Stimulated activated CD4-positive, alpha-beta T cell treated with anti-CD3 and anti-CD28 coated beads, TNF-alpha, amount 100 ng/mL, for 24 hours (primary cell): ENCODE measurements around the gene AJM1.
A peak's percentile ranks its signal among the peaks of the same experiment; 100 is the strongest.

Source experiments
- DNase-seq, 3 experiments: peaks; one replicate each; pipeline ENCODE4 v3.0.0-alpha.2; 2020; ENCODE audit warnings: low read depth in 3 of 3

Gene AJM1

DNA sequence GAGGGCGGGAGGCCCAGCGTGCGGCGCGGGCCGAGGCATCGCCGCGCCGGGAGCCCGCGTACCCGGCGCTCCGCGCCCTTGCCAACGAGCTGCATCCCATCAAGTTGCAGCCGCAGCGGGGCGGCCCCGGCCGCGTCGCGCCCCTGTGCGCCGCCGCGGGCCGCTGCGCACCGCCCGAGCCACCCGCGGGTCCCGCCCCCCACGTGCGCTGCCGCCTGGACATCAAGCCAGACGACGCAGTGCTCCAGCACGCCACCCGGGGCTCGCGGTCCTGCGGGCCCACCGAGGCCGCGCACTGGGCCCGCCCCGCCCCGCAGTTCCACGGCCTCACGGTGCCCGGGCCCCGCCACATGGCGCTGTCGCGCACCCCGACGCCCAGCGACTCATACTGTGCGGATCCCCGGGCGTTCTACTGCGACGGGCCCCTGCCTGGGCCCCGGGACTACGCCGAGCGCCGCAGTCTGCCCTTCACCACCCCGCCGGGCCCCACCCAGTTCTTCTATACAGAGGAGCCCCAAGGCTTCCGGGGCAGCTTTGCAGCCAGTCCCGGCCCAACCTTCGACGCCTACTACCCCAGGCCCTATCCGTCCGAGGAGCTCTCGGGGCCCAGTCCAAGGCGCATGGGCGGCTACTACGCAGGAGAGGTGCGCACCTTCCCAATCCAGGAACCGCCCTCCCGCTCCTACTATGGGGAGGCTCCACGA lies 2.6 kb downstream of the AJM1 start:
- DNase-seq = no peak

DNA sequence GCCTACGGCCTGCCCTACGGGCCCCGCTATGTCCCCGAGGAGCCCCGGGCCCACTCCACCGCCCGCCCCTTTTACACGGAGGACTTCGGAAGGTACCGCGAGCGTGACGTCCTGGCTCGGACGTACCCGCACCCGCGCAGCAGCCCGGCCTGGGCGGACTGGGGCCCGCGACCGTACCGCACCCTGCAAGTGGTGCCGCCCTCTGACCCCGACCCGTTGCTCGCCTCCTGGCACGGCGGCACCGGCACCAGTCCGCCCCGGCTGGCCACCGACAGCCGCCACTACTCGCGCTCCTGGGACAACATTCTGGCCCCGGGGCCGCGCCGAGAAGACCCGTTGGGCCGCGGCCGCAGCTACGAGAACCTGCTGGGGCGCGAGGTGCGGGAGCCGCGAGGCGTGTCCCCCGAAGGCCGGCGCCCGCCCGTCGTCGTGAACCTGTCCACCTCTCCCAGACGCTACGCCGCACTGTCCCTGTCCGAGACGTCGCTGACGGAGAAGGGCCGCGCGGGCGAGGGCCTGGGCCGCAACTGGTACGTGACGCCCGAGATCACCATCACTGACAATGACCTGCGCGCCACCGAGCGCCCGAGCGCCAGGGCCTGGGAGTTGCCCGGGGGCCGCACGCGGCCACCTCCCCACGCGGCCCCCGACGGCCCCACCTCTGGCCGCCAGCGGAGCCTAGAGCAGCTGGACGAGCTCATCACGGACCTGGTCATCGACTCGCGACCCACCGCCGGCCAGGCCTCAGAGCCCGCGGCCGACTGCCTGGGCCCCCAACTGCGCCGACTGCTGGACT lies 3.4 kb downstream of the AJM1 start:
- no peak for DNase-seq

GRCh38 chr9:136846376-136847087 lies 4.3 kb downstream of the AJM1 start:
- DNase-seq = no peak

DNA sequence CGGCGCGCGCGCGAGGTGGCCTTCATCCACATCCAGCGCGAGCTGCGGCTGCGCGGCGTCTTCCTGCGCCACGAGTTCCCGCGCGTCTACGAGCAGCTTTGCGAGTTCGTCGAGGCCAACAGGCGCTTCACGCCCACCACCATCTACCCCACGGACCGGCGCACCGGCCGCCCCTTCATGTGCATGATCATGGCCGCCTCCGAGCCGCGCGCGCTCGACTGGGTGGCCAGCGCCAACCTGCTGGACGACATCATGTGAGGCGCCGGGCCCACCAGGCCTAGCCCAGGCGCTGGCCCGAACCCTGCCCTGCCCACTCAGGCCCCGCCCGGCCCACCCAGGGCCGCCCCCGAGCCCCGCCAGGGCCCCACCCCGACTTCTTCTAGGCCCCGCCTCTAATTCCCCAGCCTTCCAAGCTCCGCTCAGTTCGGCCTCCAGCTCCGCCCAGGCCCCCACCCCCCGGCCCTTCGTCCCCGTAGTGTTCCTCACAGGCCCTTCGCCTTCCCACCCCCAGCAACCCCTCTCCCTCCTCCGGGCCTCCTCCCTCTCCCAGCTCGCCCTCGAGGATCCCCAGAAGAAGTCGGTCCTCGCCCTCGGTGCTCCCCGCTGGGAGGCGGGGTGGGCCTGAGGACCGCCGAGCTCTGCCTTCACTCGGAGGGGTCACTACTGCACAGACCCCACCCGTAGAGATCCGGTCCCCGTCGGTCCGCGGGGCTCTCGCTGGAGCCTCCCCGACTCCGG lies 5.0 kb downstream of the AJM1 start:
- DNase-seq = peak in 1 of 3 experiments; percentile 34

GRCh38 chr9:136847826-136848392 lies 5.6 kb downstream of the AJM1 start:
- peak; percentile 42 to 87 (median 49) for DNase-seq

GRCh38 chr9:136848393-136849037 lies 6.2 kb downstream of the AJM1 start:
- DNase-seq = peak in 1 of 3 experiments; percentile 26

- DNase-seq = peak; percentile 91 to 96 (median 93)
Measured at GRCh38 chr9:136849038-136849959, 7.0 kb downstream of the AJM1 start, which contains the start of gene PHPT1. Gene PHPT1 (plus strand): TSS chr9:136849409. CDS start chr9:136849431, 22 bp downstream.

GRCh38 chr9:136849960-136850865 lies 7.9 kb downstream of the AJM1 start:
- no peak for DNase-seq

GRCh38 chr9:136850866-136851775 lies 8.8 kb downstream of the AJM1 start:
- no peak for DNase-seq

DNA sequence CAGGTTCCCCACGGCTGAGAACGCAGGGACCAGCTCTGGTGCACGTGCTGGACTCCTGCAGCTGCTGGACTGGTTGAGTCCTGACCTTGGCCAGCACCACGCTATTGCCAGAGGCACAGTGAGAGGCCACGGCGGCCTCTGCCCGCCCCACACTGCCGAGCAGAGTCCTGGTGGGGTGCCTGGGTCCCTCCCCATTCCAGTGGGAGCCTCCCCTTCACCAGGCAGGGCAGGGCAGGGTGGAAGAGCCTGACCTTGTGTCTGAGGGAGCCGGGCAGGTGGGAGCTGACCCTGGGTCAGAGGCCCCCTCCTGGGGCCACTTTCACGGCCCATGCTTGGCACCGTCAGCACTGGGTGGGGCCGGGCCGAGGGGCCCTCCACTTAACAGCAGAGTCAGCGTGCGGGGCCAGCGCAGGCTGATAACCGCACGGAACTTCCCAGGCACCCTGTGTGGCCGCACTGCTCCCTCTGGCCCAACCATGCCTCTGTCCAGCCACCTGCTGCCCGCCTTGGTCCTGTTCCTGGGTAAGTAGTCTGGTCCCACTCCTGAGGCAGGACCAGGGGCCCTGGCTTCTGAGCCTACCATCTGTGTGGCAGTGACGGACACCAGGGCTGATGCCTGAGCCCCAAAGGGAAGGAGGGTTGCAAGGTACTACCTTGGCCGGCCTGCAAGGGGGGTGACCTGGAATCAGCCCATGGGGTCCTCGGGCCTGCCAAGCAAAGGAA lies 9.8 kb downstream of the AJM1 start, which contains the start of gene MAMDC4:
MAMDC4 (plus strand) TSS at position 406 of the 723 bp plus-strand sequence; CDS start at position 477, 71 bp downstream.
- DNase-seq = no peak

- no peak for DNase-seq
Measured at GRCh38 chr9:136852664-136853595, 10.7 kb downstream of the AJM1 start.

- DNase-seq = no peak
Measured at GRCh38 chr9:136853596-136854112, 11.4 kb downstream of the AJM1 start.

GRCh38 chr9:136854113-136854841 lies 12.0 kb downstream of the AJM1 start:
- DNase-seq = no peak

DNA sequence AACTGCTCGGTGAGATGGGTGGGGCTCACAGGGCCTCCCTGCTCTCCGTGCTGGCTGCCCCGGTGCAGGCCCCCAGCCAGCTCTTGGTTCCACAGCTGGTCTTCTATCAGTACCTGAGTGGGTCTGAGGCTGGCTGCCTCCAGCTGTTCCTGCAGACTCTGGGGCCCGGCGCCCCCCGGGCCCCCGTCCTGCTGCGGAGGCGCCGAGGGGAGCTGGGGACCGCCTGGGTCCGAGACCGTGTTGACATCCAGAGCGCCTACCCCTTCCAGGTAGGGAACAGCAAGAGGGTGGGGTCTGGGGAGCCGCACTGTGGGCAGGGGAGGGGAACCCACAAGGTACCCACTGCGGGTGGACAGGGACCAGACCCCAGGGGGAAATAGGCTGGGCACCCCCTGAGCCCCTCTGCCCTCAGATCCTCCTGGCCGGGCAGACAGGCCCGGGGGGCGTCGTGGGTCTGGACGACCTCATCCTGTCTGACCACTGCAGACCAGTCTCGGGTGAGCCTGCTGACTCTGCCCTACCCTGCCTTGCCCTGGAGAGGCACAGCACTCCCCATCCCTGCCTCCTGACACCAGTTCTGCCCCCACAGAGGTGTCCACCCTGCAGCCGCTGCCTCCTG lies 12.7 kb downstream of the AJM1 start:
- no peak for DNase-seq
